Natural killer cell (primary cell): ENCODE data around the gene GOLGA8J. TPM values are rescaled to one million over a fixed set of nuclear protein-coding genes. Genes with fewer than 3 reads are reported as not detected.

Experiments
- ATAC-seq, 3 donors: fragments of 150-1000 bp in 2 of 3; fragments of 200-7000 bp in 1 of 3; cut with Tn5 transposase; 1 replicate in 1 of 3; 2 replicates in 2 of 3; pipeline ENCODE4 v1.10.0; 2021; ENCODE audit warnings: mild to moderate bottlenecking in 2 of 3, moderate library complexity in 2 of 3
- DNase-seq, 2 donors: peaks; one replicate each; pipeline versions ENCODE4 v3.0.0 to v3.0.0-alpha.2; 2013 to 2021; ENCODE audit warnings: mixed read lengths in 1 of 2
- H3K27ac ChIP-seq: one replicate; pipeline ENCODE4 v1.5.1; 2013; ENCODE audit warnings: mild to moderate bottlenecking, low read length
- H3K27me3 ChIP-seq: one replicate; pipeline ENCODE4 v1.6.1; 2013; ENCODE audit warnings: low read length; ENCODE audit not compliant: control insufficient read depth, insufficient read depth
- H3K36me3 ChIP-seq: one replicate; pipeline ENCODE4 v1.6.1; 2013; ENCODE audit warnings: low read length; ENCODE audit not compliant: control insufficient read depth, insufficient read depth
- H3K4me1 ChIP-seq: one replicate; pipeline ENCODE4 v1.6.1; 2013; ENCODE audit warnings: low read length; ENCODE audit not compliant: control insufficient read depth, insufficient read depth
- H3K4me3 ChIP-seq: one replicate; pipeline ENCODE4 v1.5.1; 2013; ENCODE audit warnings: low read length
- H3K9me3 ChIP-seq: one replicate; pipeline ENCODE4 v1.6.1; 2013; ENCODE audit warnings: low read length; ENCODE audit not compliant: control insufficient read depth, insufficient read depth
- H3K27ac Mint-ChIP-seq, 2 donors: one replicate each; pipeline ENCODE4 v1.8.0; 2022; ENCODE audit warnings: mild to moderate bottlenecking in 2 of 2, mixed read lengths in 2 of 2, moderate library complexity in 1 of 2
- H3K27me3 Mint-ChIP-seq, 2 donors: one replicate each; pipeline ENCODE4 v1.8.0; 2022; ENCODE audit warnings: low read depth in 2 of 2, mixed read lengths in 2 of 2
- H3K36me3 Mint-ChIP-seq: one replicate; pipeline ENCODE4 v1.8.0; 2022; ENCODE audit warnings: mixed read lengths
- H3K4me1 Mint-ChIP-seq, 2 donors: one replicate each; pipeline ENCODE4 v1.8.0; 2022; ENCODE audit warnings: mixed read lengths in 2 of 2
- H3K4me3 Mint-ChIP-seq: one replicate; pipeline ENCODE4 v1.8.0; 2022; ENCODE audit warnings: mild to moderate bottlenecking, moderate library complexity, mixed read lengths
- H3K9me3 Mint-ChIP-seq, 2 donors: one replicate each; pipeline ENCODE4 v1.8.0; 2022; ENCODE audit warnings: mixed read lengths in 2 of 2
- WGBS: methylation state at CpG from one replicate; pipeline ENCODE4 v1.1.7; 2013; ENCODE audit warnings: missing lambda C conversion rate; ENCODE audit not compliant: insufficient coverage; 5-methylcytosine and 5-hydroxymethylcytosine counted together
- intact Hi-C: fragments of 100-400 bp; cut with micrococcal nuclease; formaldehyde crosslinking; loops from one replicate; pipeline ENCODE4 v1.14.2; 2022
- total RNA-seq, 4 donors: library from RNA; stranded (reverse); fragments of 120-200 nt in 1 of 4; gene quantifications; one replicate each; pipeline versions ENCODE4 v1.2.3 to v1.2.4, GENCODE V29; 2013 to 2022
- TF ChIP-seq, protein P1 (sequence below): fragments of 200-600 bp; IDR thresholded peaks from one replicate; pipeline ENCODE4 v1.8.0; 2022; ENCODE audit warnings: antibody characterized with exemption

GOLGA8J gene
- total RNA-seq, 3 donors from 2014 or later (not counting 1 experiment from before 2014, with no cell fraction given): 1.2 to 6.0 (median 1.2) TPM

DNA sequence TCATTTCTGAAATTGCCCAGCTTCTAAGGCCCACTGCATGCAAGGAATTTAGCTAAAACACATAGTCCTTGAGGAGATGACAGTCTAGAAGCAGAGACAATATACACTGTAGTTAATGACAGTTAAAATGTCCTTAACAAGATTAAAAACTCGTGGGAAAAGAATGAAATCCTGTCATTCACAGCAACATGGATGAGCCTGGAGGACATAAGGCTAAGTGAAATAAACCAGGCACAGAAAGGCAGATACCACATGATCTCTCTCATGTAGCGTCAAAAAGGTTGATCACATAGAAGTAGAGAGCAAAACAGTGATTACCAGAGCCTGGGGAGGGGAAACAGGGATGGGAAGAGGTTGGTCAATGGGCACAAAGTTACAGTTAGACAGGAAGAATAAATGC lies 36.3 kb upstream of the GOLGA8J start:
- Histone ChIP-seq H3K27me3 (no peaks in the 10 kb centered on the region), H3K4me1 (no peaks in the 10 kb centered on the region), H3K36me3 (no peaks in the 10 kb centered on the region), H3K27ac (no peak overlapping the region), H3K4me3 (no peak overlapping the region), H3K9me3 (no peaks in the 10 kb centered on the region)
- H3K27ac Mint-ChIP-seq: no peak overlapping the region
- H3K36me3 Mint-ChIP-seq: no peaks in the 10 kb centered on the region
- no peak for ATAC-seq
- TF ChIP-seq, protein P1, sequence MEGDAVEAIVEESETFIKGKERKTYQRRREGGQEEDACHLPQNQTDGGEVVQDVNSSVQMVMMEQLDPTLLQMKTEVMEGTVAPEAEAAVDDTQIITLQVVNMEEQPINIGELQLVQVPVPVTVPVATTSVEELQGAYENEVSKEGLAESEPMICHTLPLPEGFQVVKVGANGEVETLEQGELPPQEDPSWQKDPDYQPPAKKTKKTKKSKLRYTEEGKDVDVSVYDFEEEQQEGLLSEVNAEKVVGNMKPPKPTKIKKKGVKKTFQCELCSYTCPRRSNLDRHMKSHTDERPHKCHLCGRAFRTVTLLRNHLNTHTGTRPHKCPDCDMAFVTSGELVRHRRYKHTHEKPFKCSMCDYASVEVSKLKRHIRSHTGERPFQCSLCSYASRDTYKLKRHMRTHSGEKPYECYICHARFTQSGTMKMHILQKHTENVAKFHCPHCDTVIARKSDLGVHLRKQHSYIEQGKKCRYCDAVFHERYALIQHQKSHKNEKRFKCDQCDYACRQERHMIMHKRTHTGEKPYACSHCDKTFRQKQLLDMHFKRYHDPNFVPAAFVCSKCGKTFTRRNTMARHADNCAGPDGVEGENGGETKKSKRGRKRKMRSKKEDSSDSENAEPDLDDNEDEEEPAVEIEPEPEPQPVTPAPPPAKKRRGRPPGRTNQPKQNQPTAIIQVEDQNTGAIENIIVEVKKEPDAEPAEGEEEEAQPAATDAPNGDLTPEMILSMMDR: no peak
- peaks cover 7 to 49% of the 10 kb centered on the region in 2 donors for H3K27me3 Mint-ChIP-seq
- H3K4me1 Mint-ChIP-seq: no peaks in the 10 kb centered on the region
- intact Hi-C loops: no loop called here
- no peak for DNase-seq
- 72% methylated on average over 2 of the region's 2 CpGs for WGBS
- no peaks in the 10 kb centered on the region for H3K9me3 Mint-ChIP-seq
- H3K4me3 Mint-ChIP-seq: no peak overlapping the region

- intact Hi-C loops: no loop called here
- Histone ChIP-seq H3K36me3 (no peaks in the 10 kb centered on the region), H3K4me1 (no peaks in the 10 kb centered on the region), H3K27ac (no peak overlapping the region), H3K9me3 (no peaks in the 10 kb centered on the region), H3K4me3 (no peak overlapping the region), H3K27me3 (no peaks in the 10 kb centered on the region)
- H3K27me3 Mint-ChIP-seq: peaks cover 14 to 38% of the 10 kb centered on the region in 2 donors
- no peak overlapping the region for H3K27ac Mint-ChIP-seq
- DNase-seq (no peak), ATAC-seq (no peak)
- no peaks in the 10 kb centered on the region for H3K36me3 Mint-ChIP-seq
- no peak overlapping the region for H3K4me3 Mint-ChIP-seq
- TF ChIP-seq, protein P1: no peak
- no peaks in the 10 kb centered on the region for H3K9me3 Mint-ChIP-seq
- 94% methylated on average over 2 of the region's 3 CpGs for WGBS
- H3K4me1 Mint-ChIP-seq: no peaks in the 10 kb centered on the region
Measured at GRCh38 chr15:30055604-30056003, 27.2 kb upstream of the GOLGA8J start.

DNA sequence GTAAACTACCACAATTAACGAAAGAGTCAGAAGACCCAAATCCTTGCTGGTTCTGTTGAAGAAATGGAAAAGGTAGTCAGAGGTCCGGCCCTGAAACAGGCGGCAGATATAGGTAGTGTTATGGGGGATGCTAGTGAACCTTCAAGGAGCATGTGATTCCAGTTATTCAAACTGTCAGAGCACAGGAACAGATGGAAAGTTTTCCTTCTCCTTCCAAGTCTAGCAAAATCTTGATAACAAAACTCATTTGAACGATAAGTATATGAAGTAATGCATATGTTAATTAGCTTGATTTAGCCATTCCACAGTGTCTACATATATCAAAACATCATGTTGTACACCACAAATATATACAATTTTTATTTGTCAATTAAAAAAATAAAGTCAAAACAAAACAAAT lies 26.6 kb upstream of the GOLGA8J start:
- no peaks in the 10 kb centered on the region for H3K4me1 Mint-ChIP-seq
- intact Hi-C loops: no loop called here
- TF ChIP-seq, protein P1: no peak
- H3K36me3 Mint-ChIP-seq: no peaks in the 10 kb centered on the region
- H3K4me1 ChIP-seq: no peaks in the 10 kb centered on the region
- H3K9me3 Mint-ChIP-seq: no peaks in the 10 kb centered on the region
- WGBS: 93% methylated on average over 3 of the region's 4 CpGs
- H3K4me3 Mint-ChIP-seq: no peak overlapping the region
- H3K27ac Mint-ChIP-seq: no peak overlapping the region
- no peaks in the 10 kb centered on the region for H3K36me3 ChIP-seq
- no peak overlapping the region for H3K27ac ChIP-seq
- no peak for ATAC-seq
- no peaks in the 10 kb centered on the region for H3K27me3 ChIP-seq
- no peaks in the 10 kb centered on the region for H3K9me3 ChIP-seq
- H3K27me3 Mint-ChIP-seq: peaks cover 14 to 34% of the 10 kb centered on the region in 2 donors
- no peak overlapping the region for H3K4me3 ChIP-seq
- no peak for DNase-seq

- Histone ChIP-seq H3K36me3 (no peaks in the 10 kb centered on the region), H3K9me3 (no peaks in the 10 kb centered on the region), H3K4me1 (no peaks in the 10 kb centered on the region), H3K4me3 (no peak overlapping the region), H3K27ac (no peak overlapping the region), H3K27me3 (no peaks in the 10 kb centered on the region)
- ATAC-seq (no peak), DNase-seq (no peak)
- Mint-ChIP-seq H3K4me3 (no peak overlapping the region), H3K4me1 (no peaks in the 10 kb centered on the region), H3K9me3 (no peaks in the 10 kb centered on the region), H3K27ac (no peak overlapping the region), H3K27me3 (peaks cover 6 to 12% of the 10 kb centered on the region in 2 donors), H3K36me3 (no peaks in the 10 kb centered on the region)
- intact Hi-C loops: no loop called here
- TF ChIP-seq, protein P1: no peak
- WGBS: 86% methylated on average over 10 of the region's 11 CpGs
Measured at GRCh38 chr15:30059771-30060170, 23.0 kb upstream of the GOLGA8J start.
